COR-L47 (cell line): ENCODE measurements around the gene EYA3.

ENCODE experiments used
- DNase-seq: peaks from one replicate; lab custom pipeline; 2025; lab: John Stamatoyannopoulos, UW

The EYA3 gene

GRCh38 chr1:27970401-27970800 lies 118.0 kb downstream of the EYA3 start:
- no peak for DNase-seq

- no peak for DNase-seq
Observed at GRCh38 chr1:27968692-27969091, 119.7 kb downstream of the EYA3 start.

GRCh38 chr1:27967884-27968466 lies 120.4 kb downstream of the EYA3 start:
- DNase-seq, result no peak

- no peak for DNase-seq
Observed at GRCh38 chr1:27967106-27967883, 121.1 kb downstream of the EYA3 start.

GRCh38 chr1:27966402-27967105 lies 121.9 kb downstream of the EYA3 start:
- no peak for DNase-seq

GRCh38 chr1:27963393-27963792 lies 125.0 kb downstream of the EYA3 start:
- DNase-seq, result no peak

GRCh38 chr1:27961646-27962221 lies 126.7 kb downstream of the EYA3 start:
- DNase-seq, result no peak

GRCh38 chr1:27960762-27961645 lies 127.4 kb downstream of the EYA3 start:
- no peak for DNase-seq

- no peak for DNase-seq
Observed at GRCh38 chr1:27959792-27960603, 128.4 kb downstream of the EYA3 start, which contains the start of gene XKR8. Gene XKR8, plus strand, starts transcription at chr1:27959973. Its CDS starts 97 bp downstream, at chr1:27960070.

- no peak for DNase-seq
Observed at GRCh38 chr1:27958513-27958912, 129.9 kb downstream of the EYA3 start.

GRCh38 chr1:27957655-27958054 lies 130.8 kb downstream of the EYA3 start:
- no peak for DNase-seq

GRCh38 chr1:27956761-27957160 lies 131.6 kb downstream of the EYA3 start:
- no peak for DNase-seq

GRCh38 chr1:27955076-27955475 lies 133.3 kb downstream of the EYA3 start:
- no peak for DNase-seq

- no peak for DNase-seq
Observed at GRCh38 chr1:27954186-27954585, 134.2 kb downstream of the EYA3 start.

- no peak for DNase-seq
Observed at GRCh38 chr1:27952147-27952546, 136.3 kb downstream of the EYA3 start.

- no peak for DNase-seq
Observed at GRCh38 chr1:27951396-27951795, 137.0 kb downstream of the EYA3 start.

GRCh38 chr1:27949027-27949426 lies 139.4 kb downstream of the EYA3 start:
- DNase-seq, result no peak

GRCh38 chr1:27945020-27945419 lies 143.4 kb downstream of the EYA3 start:
- no peak for DNase-seq

- no peak for DNase-seq
Observed at GRCh38 chr1:27941671-27942540, 146.5 kb downstream of the EYA3 start.
